SIG-M5 (cell line): ENCODE measurements around the gene LMNB1.
"Not testable (repeated sequence)": the region's sequence is repeated elsewhere in the genome, so short reads cannot be mapped to it uniquely, and the experiment has no call there.

Experiments used
- DNase-seq: peaks from one replicate; lab custom pipeline; 2025; lab: John Stamatoyannopoulos, UW

LMNB1 gene

DNA sequence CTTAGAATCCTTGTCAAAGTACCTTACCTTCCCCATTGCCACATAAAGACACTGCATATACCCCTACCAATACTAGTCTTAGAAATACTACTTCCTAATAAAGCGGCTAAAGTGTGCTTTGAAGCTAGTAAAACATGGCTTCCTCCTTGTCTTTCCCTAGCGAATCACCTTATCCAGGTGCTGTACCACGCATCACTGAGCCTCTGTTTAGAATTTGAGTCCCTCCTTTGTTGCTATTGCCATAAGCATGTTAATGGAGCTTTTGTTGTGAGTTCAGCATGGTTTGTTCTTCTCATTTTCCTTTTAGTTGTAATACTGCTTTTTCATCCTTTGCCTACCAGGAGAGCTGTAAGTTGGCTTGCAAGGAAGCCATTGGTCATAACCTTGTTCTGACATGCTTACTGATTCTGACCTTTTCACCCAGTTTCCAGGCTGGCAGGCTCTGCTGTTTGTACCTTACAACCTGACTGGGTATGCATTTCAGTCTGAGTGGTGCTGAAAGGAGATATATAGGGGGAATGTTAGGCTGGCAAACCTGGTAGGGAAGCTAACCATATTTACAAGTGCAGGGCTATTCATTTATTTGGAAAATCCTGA is 49.8 kb downstream of the LMNB1 start:
- no peak for DNase-seq

GRCh38 chr5:126829098-126829497 is 52.2 kb downstream of the LMNB1 start:
- DNase-seq: no peak

- DNase-seq: no peak
These were observed 53.1 kb downstream of the LMNB1 start for GRCh38 chr5:126830061-126830460.

DNA sequence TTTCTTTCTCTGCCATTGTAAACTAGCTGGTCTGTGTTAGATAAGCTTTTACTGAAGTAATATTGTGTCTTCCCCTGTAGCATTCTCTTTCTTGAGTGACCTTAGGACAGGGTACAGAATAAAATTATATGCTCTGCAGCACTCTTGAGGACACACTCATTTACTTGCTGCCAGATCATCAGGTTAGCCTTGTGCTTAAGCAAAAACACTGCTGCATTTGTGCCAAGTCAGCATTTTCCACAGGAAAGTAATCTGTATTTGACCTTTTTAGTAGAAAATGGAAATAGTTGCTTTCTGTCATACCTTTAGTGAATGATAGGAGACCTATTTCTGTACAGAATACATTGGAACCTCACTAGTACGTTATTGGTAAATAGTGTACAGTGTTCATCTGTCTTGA is 54.2 kb downstream of the LMNB1 start:
- DNase-seq: no peak

GRCh38 chr5:126836778-126837177 is 59.8 kb downstream of the LMNB1 start:
- no peak for DNase-seq

- DNase-seq: no peak
These were observed 60.3 kb downstream of the LMNB1 start for GRCh38 chr5:126837242-126837641.

DNA sequence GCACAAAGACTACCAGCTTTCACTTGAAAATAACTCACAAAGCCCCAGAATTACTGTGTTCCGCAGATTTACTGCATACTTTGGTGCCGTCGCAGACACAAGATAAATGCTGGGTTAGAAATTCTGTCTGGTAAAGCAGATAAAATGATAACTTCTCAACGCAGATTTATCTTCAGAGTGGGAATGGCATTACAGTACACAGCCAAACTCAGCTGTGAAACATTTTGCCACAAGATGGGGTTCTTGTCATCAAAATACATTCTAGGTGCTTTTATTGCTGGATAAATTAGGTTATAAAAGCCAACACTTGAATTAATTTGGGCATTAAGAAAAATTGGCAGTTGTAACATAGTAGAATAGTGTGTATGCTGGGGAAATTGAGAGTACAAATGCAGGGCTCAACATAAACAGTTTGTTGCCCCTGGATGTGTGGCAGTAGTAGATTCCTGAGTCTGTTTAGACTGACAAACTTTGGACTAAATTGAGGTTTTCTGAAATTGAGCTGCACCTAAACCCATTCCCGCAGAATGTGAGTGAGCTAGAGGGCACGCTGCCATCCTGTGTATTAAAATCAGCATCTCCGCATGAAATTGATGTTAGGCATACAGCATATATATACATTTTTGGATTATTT is 61.1 kb downstream of the LMNB1 start:
- no peak for DNase-seq

DNA sequence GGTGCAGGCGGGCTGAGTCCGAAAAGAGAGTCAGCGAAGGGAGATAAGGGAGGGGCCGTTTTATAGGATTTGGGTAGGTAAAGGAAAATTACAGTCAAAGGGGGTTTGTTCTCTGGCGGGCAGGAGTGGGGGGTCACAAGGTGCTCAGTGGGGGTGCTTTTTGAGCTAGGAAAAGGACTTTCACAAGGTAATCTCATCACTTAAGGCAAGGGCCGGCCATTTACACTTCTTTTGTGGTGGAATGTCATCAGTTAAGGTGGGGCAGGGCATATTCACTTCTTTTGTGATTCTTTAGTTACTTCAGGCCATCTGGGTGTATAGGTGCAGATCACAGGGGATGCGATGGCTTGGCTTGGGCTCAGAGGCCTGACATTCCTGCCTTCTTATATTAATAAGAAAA is 62.5 kb downstream of the LMNB1 start:
- not testable (repeated sequence) for DNase-seq

DNA sequence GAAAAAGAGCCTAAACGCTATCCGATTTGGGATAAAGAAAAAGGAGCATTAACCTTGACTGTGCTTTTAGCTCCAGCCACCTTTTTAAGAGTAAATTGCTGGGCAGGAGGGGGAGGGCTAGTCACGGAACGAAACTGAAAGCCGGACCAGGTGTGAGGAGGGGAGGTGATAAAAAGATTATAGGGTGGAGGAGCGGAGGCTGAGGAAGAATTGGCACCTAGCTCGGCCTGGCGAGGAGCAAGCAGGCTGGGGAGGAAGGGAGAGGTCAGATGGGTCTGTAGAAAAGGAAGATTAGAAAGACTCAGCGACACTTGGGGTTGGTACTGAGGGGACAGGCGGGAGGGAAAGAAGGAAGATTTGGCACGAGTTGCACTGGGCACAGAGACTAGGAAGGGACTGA is 66.4 kb downstream of the LMNB1 start:
- DNase-seq: not testable (repeated sequence)

DNA sequence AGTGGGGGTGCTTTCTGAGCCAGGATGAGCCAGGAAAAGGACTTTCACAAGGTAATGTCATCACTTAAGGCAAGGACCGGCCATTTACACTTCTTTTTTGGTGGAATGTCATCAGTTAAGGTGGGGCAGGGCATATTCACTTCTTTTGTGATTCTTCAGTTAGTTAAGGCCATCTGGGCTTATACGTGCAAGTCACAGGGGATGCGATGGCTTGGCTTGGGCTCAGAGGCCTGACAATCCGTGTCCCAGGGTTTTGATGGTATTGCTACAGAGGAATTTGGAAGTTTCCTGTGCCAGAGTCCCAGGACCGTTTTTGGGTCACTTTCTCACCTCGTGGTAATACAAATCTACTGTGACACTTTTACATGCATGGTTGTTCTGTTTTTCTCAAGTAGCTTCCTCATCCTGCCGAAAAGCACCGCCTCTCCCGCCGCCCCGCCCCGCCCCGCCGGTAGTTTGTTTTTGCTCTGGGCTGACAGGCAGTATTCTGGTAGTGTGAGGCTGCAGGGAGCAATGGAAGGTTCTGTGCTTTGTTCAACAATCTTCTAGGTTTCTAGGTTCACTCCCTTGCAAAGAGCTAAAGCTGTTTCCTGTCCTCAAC is 68.6 kb downstream of the LMNB1 start:
- DNase-seq: not testable (repeated sequence)

DNA sequence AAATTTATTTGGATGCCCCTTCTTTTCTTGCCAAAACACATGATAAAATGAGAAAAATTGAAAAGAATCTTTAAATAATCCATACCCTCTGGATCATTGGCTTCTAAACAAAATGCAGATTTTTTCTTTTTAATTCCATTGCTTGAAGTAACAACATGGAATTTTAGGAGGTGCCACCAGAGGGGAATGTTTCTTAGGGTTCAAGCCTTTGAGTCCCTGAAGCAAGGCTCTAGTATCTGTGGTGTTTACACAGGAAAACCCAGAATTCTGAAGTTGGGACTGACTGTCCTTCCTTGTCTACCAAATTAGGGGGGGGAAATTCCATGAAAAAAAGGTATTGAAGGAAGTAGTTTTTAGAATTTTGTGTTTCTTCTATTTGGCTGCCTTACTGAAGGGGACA is 69.4 kb downstream of the LMNB1 start:
- DNase-seq: no peak

DNA sequence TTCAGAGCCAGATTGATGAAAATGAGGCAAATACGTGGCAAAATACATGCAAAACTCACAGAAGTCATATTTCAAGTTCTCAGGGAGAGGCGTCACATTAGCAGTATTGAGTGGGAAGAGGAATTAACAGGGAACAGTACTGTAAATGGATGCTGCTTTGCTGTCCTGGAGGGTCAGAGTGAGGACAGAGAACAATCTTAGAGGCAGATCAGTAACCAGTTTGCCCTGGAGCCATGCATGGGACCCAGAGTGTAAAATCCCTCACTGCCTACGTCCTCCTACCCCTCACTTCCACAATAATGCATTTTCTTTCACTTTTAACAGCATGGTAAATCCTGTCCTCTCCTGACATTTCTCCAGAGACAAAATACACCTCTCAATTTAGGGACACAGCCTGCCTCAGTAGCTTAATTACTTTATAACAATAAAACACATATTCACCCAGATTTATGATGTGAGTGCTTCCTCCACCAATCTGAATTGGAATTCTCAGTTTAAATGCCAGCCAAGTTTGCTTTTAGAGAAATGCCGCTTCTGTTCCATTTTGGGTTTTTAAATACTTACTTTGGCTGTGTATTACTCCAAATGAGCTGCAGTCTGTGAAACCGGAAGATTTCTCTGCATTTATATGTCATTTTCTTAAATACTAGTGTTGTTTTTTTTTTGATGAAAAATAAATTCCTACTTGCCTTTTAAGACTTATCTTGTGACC is 70.0 kb downstream of the LMNB1 start:
- DNase-seq: no peak

DNA sequence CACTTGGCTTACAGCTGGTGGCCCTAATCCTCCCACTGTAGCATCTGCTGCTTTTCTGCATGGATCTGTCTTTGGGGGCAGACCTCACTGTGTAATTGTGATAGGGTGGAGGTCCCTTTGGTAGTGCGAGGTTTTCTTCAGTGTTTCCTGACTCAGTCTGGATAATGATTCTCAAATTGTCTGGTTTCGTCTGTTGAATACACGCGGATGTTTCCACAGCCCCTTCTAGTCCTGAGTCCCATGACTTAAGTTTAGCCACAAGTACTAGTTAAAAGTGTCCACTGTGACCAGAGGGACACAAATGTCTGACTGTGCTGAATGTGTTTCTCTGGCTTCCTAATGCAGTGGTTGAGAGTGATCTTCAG is 70.5 kb downstream of the LMNB1 start:
- DNase-seq: no peak

DNA sequence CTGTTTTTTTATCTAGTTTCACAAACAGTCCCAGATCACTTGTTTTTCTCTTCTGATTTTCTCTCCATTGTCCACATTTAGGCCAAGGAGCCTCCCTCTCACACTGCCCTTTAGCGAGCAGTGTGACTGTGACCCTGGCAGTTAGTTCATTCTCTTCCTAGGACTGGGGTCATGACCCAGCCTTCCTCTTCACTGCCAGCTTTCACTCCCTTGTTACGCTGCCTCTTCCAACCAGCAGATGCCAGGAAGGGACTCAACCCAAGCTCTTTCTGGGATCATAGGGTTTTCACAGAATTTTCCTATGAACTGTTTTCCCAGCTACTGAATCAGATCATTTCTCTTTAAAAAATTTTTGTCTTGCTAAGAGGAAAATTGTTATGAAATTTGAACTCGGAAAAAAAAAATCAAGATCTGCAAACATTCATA is 70.9 kb downstream of the LMNB1 start:
- DNase-seq: no peak

DNA sequence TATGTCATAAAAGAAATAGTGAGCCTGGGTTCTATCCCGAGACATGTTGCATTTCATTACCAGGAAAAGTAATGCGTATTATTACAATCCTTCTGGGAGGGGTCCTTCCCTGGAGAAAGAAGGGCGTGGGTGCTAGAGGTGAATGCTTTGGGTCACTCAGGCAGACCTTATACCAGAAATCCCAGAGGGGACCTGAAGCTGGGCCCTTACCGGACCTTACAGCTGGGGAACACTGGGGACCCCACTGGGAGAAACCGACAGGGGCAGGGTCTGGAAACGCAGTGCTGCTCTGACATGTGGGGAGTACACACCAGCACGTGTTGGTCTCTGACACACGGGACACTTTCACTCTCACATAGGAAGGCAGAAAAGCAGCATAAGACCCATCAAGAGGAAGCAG is 71.3 kb downstream of the LMNB1 start:
- no peak for DNase-seq

GRCh38 chr5:126849101-126849678 is 72.3 kb downstream of the LMNB1 start:
- DNase-seq: no peak

DNA sequence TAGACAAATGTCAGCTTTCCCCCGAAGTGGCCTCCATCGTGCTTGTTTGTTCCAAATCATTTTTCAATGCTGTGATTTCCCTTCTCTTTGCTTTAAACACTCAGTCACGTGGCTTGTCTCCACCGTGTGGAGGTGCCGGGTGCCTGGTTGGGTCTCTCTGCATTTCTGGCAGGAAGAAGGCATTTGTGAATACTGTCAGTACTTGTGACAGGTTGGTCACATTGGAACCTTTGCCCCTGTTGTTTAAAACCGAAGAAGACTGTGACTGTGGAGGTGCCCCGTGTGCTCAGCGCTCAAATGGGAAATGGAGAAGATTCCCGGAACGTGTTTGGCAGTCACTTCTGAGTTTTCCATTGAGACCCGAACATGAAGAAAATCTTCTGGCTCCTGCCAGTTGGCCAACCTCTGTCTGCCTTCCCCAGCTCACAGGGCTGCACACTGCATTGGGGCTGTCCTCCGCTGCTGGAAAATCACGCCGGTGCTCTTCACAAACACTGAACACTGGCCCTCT is 74.6 kb downstream of the LMNB1 start:
- no peak for DNase-seq

GRCh38 chr5:126852091-126852571 is 75.2 kb downstream of the LMNB1 start:
- no peak for DNase-seq

DNA sequence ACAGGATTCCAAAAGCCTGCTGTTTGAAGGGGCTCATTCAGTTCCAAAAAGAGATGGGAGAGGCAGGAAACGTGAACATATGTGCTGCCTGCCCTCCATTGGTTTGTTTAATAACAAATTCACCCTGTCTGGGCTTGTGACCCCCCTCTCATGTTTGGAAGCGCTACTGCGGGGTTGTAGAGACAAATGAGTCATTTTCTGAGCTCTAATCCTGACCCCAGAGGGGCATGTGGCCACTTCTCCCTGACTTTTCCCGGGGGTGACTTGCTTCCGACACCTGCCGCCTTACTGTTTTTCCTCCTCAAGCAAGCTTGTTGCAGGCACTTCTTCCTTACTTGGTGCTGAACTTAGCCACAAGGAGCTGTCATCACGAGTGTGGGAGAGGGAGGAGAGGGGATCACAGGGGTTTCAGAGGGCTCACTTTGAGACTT is 75.9 kb downstream of the LMNB1 start:
- no peak for DNase-seq

DNA sequence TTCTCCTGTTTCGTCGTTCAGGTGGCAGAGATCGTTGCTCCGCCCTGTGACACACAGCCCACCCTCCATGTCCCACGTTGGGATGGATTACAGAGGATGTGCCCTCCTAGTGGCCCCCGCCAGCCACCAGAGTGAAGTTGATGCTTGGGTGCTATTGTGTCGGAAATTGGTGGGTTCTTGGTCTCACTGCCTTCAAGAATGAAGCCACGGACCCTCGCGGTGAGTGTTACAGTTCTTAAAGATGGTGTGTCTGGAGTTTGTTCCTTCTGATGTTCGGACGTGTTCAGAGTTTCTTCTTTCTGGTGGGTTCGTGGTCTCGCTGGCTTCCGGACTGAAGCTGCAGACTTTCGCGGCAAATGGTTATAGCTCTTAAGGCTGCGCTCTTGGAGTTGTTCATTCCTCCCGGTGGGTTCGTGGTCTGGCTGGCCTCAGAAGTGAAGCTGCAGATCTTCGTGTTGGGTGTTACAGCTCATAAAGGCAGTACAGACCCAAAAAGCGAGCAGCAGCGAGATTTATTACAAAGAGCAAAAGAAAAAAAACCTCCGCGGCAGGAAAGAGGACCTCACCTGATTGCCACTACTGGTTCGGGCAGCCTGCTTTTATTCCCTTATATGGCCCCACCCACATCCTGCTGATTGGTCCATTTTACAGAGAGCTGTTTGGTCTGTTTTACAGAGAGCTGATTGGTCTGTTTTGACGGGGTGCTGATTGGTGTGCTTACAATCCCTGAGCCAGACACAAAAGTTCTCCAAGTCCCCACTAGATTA is 76.8 kb downstream of the LMNB1 start:
- DNase-seq: not testable (repeated sequence)

DNA sequence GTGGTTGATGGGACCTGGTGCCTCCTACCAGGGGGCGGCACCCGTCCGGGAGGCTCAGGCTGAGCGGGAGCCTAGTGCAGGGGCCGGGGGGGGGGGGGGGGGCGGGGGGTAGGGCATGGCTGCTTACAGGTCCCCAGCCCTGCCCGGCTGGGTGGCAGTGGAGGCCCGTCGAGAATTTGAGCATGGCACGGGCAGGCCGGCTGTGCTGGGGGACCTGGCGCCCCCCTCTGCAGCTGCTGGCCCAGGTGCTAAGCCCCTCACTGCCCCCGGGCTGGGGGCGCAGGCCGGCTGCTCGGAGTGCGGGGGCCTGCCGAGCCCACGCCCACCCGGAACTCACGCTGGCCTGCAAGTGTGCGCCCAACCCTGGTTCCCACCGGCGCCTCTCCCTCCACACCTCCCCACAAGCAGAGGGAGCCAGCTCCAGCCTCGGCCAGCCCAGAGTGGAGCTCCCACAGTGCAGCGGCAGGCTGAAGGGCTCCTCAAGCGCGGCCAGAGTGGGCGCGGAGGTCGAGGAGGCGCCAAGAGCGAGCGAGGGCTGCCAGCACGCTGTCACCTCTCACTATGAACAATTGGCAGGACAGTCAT is 77.7 kb downstream of the LMNB1 start:
- DNase-seq: no peak
